CD4-positive, alpha-beta T cell treated with Interleukin-6 at 100 ng/mL for 8 hours (primary cell): ENCODE data around the gene NINJ2.

ENCODE experiments used
- DNase-seq: peaks from one replicate; pipeline ENCODE4 v3.0.0-alpha.2; 2020; ENCODE audit warnings: mixed read lengths, low spot score

NINJ2 gene

GRCh38 chr12:530308-530707 lies 132.9 kb downstream of the NINJ2 start:
- DNase-seq: no peak

GRCh38 chr12:527729-528128 lies 135.5 kb downstream of the NINJ2 start:
- DNase-seq: no peak

GRCh38 chr12:527241-527640 lies 136.0 kb downstream of the NINJ2 start:
- DNase-seq: no peak

- no peak for DNase-seq
These were observed 137.2 kb downstream of the NINJ2 start for GRCh38 chr12:526089-526488.

- no peak for DNase-seq
These were observed 138.9 kb downstream of the NINJ2 start for GRCh38 chr12:524167-524951.

- no peak for DNase-seq
These were observed 140.4 kb downstream of the NINJ2 start for GRCh38 chr12:522692-523378.

- DNase-seq: no peak
These were observed 143.1 kb downstream of the NINJ2 start for GRCh38 chr12:520119-520518.

GRCh38 chr12:517538-517937 lies 145.7 kb downstream of the NINJ2 start:
- no peak for DNase-seq
